Stimulated activated CD8-positive, alpha-beta memory T cell treated with anti-CD3 and anti-CD28 coated beads, Interleukin-4, amount 100 ng/mL, for 4 hours (primary cell): ENCODE data around the gene ZNF92.
"Not testable (repeated sequence)": the region's sequence is repeated elsewhere in the genome, so short reads cannot be mapped to it uniquely, and the experiment has no call there.

ENCODE experiments used
- DNase-seq, 2 donors: peaks; one replicate each; pipeline ENCODE4 v3.0.0-alpha.2; 2020; ENCODE audit warnings: low read depth in 2 of 2, low spot score in 1 of 2

Gene ZNF92

GRCh38 chr7:65373608-65374351 lies at the start of gene ZNF92:
ZNF92 (plus strand) TSS chr7:65373855; CDS start chr7:65373998, 143 bp downstream.
- peak; percentile 92 for DNase-seq

- no peak for DNase-seq
Observed at GRCh38 chr7:65325793-65326432, 47.7 kb upstream of the ZNF92 start.

DNA sequence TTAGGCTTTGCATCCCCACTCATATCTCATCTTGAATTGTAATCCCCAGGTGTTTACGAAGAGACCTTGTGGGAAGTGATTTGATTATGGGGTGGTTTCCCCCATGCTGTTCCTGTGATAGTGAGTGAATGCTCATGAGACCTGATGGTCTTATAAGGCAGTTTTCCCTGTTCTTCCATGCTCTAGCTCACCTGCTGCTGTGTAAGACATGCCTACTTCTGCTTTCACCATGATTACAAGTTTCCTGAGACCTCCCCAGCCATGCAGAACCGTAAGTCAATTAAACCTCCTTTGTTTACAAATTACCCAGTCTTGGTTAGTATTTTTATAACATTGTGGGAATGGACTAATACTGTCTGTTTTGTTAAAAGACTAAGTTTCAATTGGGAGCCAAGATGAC lies 35.3 kb upstream of the ZNF92 start:
- no peak for DNase-seq

DNA sequence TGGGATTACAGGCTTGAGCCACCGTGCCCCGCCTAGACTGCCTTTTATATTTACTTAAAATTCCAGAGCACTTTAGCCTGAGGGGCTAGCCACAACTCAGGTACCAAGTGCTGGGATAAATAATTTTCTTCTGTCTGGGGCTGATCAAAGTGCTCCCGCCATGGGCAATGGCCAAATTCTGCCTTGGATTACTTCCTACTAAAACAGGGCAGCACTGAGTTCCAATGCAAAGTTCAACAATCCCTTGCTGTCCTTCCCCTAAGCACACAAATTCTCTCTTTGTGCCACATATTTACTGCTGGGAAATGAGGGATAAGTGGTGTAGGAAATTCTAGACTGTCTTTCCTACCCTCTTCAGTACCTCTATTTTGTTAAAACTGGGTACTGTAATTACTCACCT lies 34.4 kb upstream of the ZNF92 start:
- no peak for DNase-seq

DNA sequence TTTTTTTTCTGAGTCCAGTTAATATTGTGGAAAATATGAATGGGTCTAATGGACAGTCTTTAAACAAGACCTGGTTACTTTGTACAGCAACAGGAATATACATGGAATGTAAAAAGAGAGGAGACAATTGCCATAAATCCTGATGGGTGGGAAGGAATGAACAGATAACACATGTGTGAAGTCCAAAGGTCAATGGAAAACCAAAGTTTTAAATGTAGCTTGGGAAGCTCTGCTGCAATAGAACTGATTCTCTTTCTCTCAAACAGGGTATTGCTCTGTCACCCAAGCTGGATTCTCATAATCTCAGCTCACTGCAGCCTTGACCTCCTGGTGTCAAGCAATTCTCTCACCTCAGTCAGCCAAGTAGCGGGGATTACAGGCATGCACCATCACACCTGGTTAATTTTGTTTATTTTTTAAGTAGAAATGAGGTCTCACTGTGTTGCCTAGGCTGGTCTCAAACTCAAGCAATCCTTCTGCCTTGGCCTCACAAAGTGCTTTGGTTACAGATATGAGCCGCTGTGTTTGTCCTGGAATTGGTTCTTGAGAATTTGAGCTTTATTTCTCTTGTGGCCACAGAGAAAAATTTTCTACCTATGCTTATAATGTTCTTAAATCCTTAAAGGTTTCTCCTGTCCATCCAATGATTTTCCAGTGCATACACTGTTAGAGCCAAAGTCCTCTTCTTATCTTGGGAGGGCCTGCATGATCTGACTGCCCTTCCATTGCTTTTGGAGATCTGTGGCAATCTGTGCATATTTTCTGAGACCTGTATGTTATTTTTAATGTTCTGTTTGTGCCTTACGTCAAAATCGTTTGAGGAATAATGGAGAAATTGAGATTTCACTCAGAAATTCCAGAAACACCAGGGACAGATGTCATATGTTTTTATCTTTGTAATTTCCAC lies 30.7 kb upstream of the ZNF92 start:
- DNase-seq, result no peak

- not testable (repeated sequence) for DNase-seq
Observed at GRCh38 chr7:65344541-65344940, 29.1 kb upstream of the ZNF92 start.

DNA sequence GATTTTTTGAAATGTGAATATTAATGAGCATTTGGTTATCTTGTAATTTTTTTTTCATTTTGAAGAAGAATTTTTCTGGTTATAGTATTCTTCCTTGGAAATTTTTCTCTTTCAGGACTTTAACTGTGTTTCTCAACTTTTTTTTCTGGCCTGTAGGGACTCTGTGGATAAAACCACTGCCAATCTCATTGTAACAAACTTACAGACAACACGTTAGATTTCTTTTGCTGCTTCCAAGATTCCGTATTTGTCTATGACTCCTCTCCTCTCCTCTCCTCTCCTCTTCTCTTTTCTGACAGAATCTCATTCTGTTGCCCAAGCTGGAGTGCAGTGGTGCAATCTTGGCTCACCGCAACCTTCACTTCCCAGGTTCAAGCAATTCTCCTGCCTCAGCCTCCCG lies 19.4 kb upstream of the ZNF92 start:
- no peak for DNase-seq

- no peak for DNase-seq
Observed at GRCh38 chr7:65369843-65370242, 3.8 kb upstream of the ZNF92 start.

DNA sequence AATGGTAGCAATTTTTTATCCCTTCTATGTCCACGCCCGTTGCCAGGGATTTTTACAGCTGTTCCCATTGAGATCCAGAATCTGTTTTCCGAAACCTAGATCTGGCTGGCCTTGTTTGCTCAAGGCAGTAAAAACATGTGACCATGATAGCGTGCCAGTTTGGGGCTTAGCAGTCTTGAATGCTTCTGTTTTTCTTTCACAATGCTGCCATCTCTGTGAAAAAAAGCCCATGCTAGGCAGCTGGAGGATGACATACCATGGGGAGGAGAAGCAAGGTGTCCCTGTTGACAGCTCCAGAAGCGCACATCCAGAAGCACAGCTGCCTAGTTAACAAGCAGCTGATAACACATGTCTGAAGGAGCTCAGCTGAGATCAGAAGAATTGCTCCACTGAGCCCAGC lies 2.2 kb upstream of the ZNF92 start:
- no peak for DNase-seq

DNA sequence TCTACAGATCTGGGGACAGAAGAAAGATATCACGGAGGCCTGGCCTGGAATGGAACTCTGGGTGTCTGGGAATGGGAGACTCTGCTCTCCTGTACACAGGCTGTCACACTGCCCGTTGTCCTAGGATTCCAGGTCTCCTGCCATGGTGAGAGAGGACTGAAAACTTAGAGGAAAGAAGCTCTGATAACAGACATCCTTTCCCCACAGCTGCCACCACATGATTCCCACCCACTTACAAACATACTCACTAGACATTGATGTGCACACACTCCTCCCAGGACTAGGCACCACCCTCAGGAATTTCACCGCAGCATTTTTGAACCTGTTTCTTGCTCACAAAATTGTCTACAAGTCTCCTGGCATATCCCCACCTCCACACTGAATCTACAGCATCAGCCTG lies 5.7 kb downstream of the ZNF92 start:
- DNase-seq, result no peak

DNA sequence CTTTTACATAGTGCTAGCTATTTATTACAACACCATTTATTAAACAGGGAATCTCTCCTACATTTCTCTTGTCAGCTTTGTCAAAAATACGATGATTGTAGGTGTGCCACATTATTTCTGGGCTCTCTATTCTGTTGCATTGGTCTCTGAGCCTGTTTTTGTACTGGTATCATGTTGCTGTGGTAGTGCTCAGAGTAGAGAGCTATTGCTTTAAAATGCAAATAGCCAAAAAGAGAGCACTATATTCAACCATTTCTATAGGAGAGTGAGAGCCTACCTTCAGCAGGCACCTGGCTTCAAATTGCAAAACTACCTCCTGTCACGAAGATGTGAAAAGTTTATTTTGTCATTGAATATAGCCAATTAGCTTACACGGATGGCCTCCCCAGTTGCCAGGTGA lies 8.1 kb downstream of the ZNF92 start:
- DNase-seq, result no peak

DNA sequence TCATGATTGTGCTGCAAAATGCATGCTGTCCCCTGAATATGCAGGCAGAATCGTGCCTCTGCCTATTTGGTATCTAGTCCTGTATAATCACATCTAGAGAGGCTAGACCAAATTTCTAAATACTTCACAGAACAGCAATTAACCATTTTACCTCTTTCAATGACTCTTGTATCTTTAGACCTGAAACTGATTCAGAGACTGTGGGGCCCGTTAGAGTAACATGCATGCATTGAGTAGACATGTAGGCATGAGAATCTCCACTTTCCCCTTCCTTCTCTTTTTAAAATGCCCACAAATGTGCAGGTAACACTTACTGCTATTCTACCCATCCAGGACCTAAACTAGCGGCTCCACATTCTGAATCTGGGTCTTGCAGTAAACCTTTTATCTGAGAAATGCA lies 8.8 kb downstream of the ZNF92 start:
- no peak for DNase-seq

DNA sequence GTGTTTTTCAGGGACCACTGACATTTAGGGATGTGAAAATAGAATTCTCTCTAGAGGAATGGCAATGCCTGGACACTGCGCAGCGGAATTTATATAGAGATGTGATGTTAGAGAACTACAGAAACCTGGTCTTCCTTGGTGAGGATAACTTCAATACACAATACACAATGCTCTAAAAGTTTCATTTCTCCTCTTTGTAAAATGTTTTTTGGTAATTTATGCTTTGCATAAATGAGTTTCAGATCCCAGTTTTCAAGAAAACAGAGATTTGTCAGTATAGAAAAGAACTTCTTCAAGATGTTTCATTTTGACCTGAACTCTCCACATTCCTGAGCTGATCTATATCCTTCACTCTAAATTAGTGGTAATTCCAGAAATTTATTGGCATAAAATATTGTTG lies 14.2 kb downstream of the ZNF92 start:
- DNase-seq, result no peak

GRCh38 chr7:65390588-65390987 lies 16.9 kb downstream of the ZNF92 start:
- DNase-seq, result no peak

GRCh38 chr7:65397730-65398142 lies 24.1 kb downstream of the ZNF92 start:
- no peak for DNase-seq

- not testable (repeated sequence) for DNase-seq
Observed at GRCh38 chr7:65398671-65399070, 25.0 kb downstream of the ZNF92 start.

DNA sequence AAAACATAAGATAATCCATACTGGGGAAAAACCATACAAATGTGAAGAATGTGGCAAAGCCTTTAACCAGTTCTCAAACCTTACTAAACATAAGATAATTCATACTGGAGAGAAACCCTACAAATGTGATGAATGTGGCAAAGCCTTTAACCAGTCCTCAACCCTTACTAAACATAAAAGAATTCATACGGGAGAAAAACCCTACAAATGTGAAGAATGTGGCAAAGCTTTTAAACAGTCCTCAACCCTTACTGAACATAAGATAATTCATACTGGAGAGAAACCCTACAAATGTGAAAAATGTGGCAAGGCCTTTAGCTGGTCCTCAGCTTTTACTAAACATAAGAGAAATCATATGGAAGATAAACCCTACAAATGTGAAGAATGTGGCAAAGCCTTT lies 25.4 kb downstream of the ZNF92 start:
- DNase-seq, result not testable (repeated sequence)

- no peak for DNase-seq
Observed at GRCh38 chr7:65404020-65404419, 30.4 kb downstream of the ZNF92 start.

DNA sequence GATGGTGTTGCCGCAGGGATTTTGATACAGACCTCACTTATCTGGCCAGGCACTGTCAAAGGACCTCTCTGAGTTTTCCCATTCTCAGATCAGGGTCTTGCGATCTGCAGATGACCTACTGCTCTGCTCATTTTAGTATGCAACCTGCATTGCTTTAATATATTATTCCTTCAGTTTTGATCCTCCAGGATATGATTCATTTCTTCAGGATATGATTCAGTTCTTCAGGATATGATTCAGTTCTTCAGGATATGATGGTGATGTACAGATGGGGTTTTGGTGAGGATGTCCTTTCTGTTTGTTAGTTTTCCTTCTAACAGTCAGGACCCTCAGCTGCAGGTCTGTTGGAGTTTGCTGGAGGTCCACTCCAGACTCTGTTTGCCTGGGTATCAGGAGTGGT lies 33.1 kb downstream of the ZNF92 start:
- not testable (repeated sequence) for DNase-seq

- DNase-seq, result no peak
Observed at GRCh38 chr7:65409363-65409762, 35.7 kb downstream of the ZNF92 start.

GRCh38 chr7:65411249-65411648 lies 37.6 kb downstream of the ZNF92 start:
- no peak for DNase-seq

GRCh38 chr7:65422670-65423069 lies 49.0 kb downstream of the ZNF92 start:
- no peak for DNase-seq
